B cell (primary cell): Measurements from ENCODE around the gene ZNF14. TPM values are rescaled to one million over a fixed set of nuclear protein-coding genes. Genes with fewer than 3 reads are reported as not detected.
"Not testable (repeated sequence)": the region's sequence is repeated elsewhere in the genome, so short reads cannot be mapped to it uniquely, and the experiment has no call there.

Experiments
- ATAC-seq: fragments of 200-7000 bp; cut with Tn5 transposase; one replicate; pipeline ENCODE4 v1.10.0; 2021; ENCODE audit warnings: low read depth, mild to moderate bottlenecking, moderate number of reproducible peaks, moderate library complexity
- CTCF ChIA-PET: fragments of 350-600 bp; sonication (Branson Sonifier 250); formaldehyde crosslinking; loops from one replicate; lab custom pipeline; 2021; ENCODE audit warnings: antibody characterized with exemption, inconsistent platforms; lab: Charles Lee
- POLR2A ChIA-PET: fragments of 350-600 bp; sonication (Branson Sonifier 250); formaldehyde crosslinking; loops from one replicate; lab custom pipeline; 2021; ENCODE audit warnings: antibody characterized with exemption; lab: Charles Lee
- DNase-seq: peaks from one replicate; pipeline ENCODE4 v3.0.0; 2013
- H2AFZ ChIP-seq: 2 replicates; pipeline ENCODE4 v1.6.1; 2012; ENCODE audit warnings: mild to moderate bottlenecking, low read depth, low read length; ENCODE audit not compliant: insufficient read depth, poor library complexity, severe bottlenecking
- H3K27ac ChIP-seq, 2 donors: 1 replicate in 1 of 2; 2 replicates in 1 of 2; pipeline ENCODE4 v1.5.1; 2012 to 2013; ENCODE audit warnings: low read length in 2 of 2, mild to moderate bottlenecking in 2 of 2, moderate library complexity in 1 of 2
- H3K27me3 ChIP-seq, 4 experiments: fragments of 200-600 bp in 1 of 4; sonication (generic) in 1 of 4; replicated peaks in 1 of 4; 1 replicate in 2 of 4; 2 replicates in 2 of 4; pipeline versions ENCODE4 v1.6.1 to v1.7.0; 2013 to 2016; ENCODE audit warnings: low read length in 3 of 4, mild to moderate bottlenecking in 2 of 4, mixed read lengths in 1 of 4, moderate library complexity in 1 of 4; ENCODE audit not compliant: insufficient read depth in 4 of 4, control insufficient read depth in 3 of 4; ENCODE audit errors: control extremely low read depth in 1 of 4
- H3K36me3 ChIP-seq, 2 experiments: replicated peaks in 1 of 2; 1 replicate in 1 of 2; 2 replicates in 1 of 2; pipeline versions ENCODE4 v1.6.1 to v1.7.1; 2013; ENCODE audit warnings: low read length in 1 of 2; ENCODE audit not compliant: insufficient read depth in 2 of 2, control insufficient read depth in 1 of 2; ENCODE audit errors: control extremely low read depth in 1 of 2, extremely low read depth in 1 of 2
- H3K4me1 ChIP-seq, 2 donors: fragments of 200-600 bp in 1 of 2; sonication (generic) in 1 of 2; 1 replicate in 1 of 2; 2 replicates in 1 of 2; pipeline versions ENCODE4 v1.5.1 to v1.6.1; 2013 to 2017; ENCODE audit warnings: low read length in 2 of 2; ENCODE audit not compliant: control insufficient read depth in 2 of 2, insufficient read depth in 2 of 2
- H3K4me2 ChIP-seq: replicated peaks from 2 replicates; pipeline ENCODE3; 2012; ENCODE audit warnings: mild to moderate bottlenecking, low read depth, low read length; ENCODE audit not compliant: poor library complexity, severe bottlenecking
- H3K4me3 ChIP-seq, 5 experiments: fragments of 200-600 bp in 1 of 5; sonication (generic) in 1 of 5; 1 replicate in 3 of 5; 2 replicates in 2 of 5; pipeline versions ENCODE4 v1.5.1 to v1.7.0; 2011 to 2016; ENCODE audit warnings: low read length in 4 of 5, mild to moderate bottlenecking in 4 of 5, low read depth in 2 of 5, control low read depth in 1 of 5, moderate library complexity in 1 of 5; ENCODE audit not compliant: insufficient read depth in 1 of 5; ENCODE audit errors: control extremely low read depth in 1 of 5, extremely low read depth in 1 of 5
- H3K79me2 ChIP-seq: fragments of 200-600 bp; sonication (generic); one replicate; pipeline ENCODE4 v1.6.0; 2016; ENCODE audit warnings: low read length; ENCODE audit not compliant: control insufficient read depth, insufficient read depth
- H3K9ac ChIP-seq: fragments of 200-600 bp; sonication (generic); 2 replicates; pipeline ENCODE4 v1.6.1; 2017; ENCODE audit warnings: mild to moderate bottlenecking, low read length, moderate library complexity
- H3K9me3 ChIP-seq, 3 donors: one replicate each; pipeline versions ENCODE4 v1.6.1 to v1.7.1; 2013; ENCODE audit warnings: low read length in 2 of 3; ENCODE audit not compliant: control insufficient read depth in 2 of 3, insufficient read depth in 1 of 3; ENCODE audit errors: control extremely low read depth in 1 of 3
- H4K20me1 ChIP-seq: 2 replicates; pipeline ENCODE4 v1.6.0; 2012; ENCODE audit warnings: mild to moderate bottlenecking, low read length; ENCODE audit not compliant: insufficient read depth, control insufficient read depth, poor library complexity, severe bottlenecking
- H3K27ac Mint-ChIP-seq: one replicate; pipeline ENCODE4 v1.8.0; 2021; ENCODE audit warnings: mixed read lengths
- H3K27me3 Mint-ChIP-seq: one replicate; pipeline ENCODE4 v1.8.0; 2021; ENCODE audit warnings: mixed read lengths
- H3K4me1 Mint-ChIP-seq: one replicate; pipeline ENCODE4 v1.8.0; 2021; ENCODE audit warnings: mixed read lengths
- H3K4me3 Mint-ChIP-seq: one replicate; pipeline ENCODE4 v1.8.0; 2021; ENCODE audit warnings: mixed read lengths
- H3K9me3 Mint-ChIP-seq: one replicate; pipeline ENCODE4 v1.8.0; 2022; ENCODE audit warnings: mixed read lengths; ENCODE audit not compliant: insufficient read depth
- CTCF ChIP-seq: fragments of 200-600 bp; IDR thresholded peaks from one replicate; pipeline ENCODE4 v1.8.0; 2022; ENCODE audit warnings: antibody characterized with exemption, mild to moderate bottlenecking
- EZH2 ChIP-seq: IDR thresholded peaks from 2 replicates; pipeline ENCODE4 v1.6.1; 2012; ENCODE audit warnings: borderline replicate concordance, low read depth, mild to moderate bottlenecking, moderate library complexity, low read length; ENCODE audit not compliant: insufficient read depth, poor library complexity, severe bottlenecking
- WGBS: methylation state at CpG from one replicate; pipeline ENCODE4 v1.1.5; 2013; ENCODE audit warnings: missing lambda C conversion rate; ENCODE audit not compliant: insufficient coverage; 5-methylcytosine and 5-hydroxymethylcytosine counted together
- intact Hi-C: fragments of 100-400 bp; cut with micrococcal nuclease; formaldehyde crosslinking; loops from one replicate; pipeline ENCODE4 v1.10.0; 2022
- polyA plus RNA-seq: library from polyadenylated mRNA; depleted of rRNA; stranded (reverse); fragments of >200 nt; gene quantifications from 2 replicates; pipeline ENCODE4 v1.2.3, GENCODE V29; 2012
- total RNA-seq, 2 donors: library from RNA; stranded (reverse); fragments of 120-200 nt in 1 of 2; gene quantifications; 1 replicate in 1 of 2; 2 replicates in 1 of 2; pipeline versions ENCODE4 v1.2.3 to v1.2.4, GENCODE V29; 2013 to 2022

Gene ZNF14
- total and polyA plus RNA-seq, 2 donors (not counting 1 experiment from before 2014, with no cell fraction given), result 3.4 to 21.0 TPM

GRCh38 chr19:19691683-19692082 lies 41.2 kb downstream of the ZNF14 start:
- POLR2A ChIA-PET, result no interaction called here

DNA sequence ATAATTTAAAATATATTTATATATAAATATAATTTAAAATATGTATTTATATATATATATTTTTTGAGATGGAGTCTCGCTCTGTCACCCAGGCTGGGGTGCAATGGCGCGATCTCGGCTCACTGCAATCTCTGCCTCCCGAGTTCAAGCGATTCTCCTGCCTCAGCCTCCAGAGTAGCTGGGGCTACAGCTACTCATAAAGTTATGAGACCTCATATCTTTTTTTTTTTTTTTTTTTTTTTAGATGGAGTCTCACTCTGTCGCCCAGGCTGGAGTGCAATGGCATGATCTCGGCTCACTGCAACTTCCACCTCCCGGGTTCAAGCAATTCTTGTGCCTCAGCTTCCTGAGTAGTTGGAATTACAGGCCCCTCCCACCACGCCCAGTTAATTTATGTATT lies 43.9 kb downstream of the ZNF14 start:
- intact Hi-C loops, H3K27me3 Mint-ChIP-seq, H3K27ac ChIP-seq, H3K9ac ChIP-seq, POLR2A ChIA-PET, H3K4me3 ChIP-seq, H3K79me2 ChIP-seq, H3K27ac Mint-ChIP-seq, H3K4me2 ChIP-seq, CTCF ChIA-PET, H3K27me3 ChIP-seq, H3K36me3 ChIP-seq, DNase-seq, H3K4me1 ChIP-seq, ATAC-seq, H3K9me3 Mint-ChIP-seq, H3K4me1 Mint-ChIP-seq, H2AFZ ChIP-seq, H3K4me3 Mint-ChIP-seq, H4K20me1 ChIP-seq: not testable (repeated sequence)
- H3K9me3 ChIP-seq, result peaks cover 0 to 34% (median 1%) of the 10 kb centered on the region in 3 donors
- 100% methylated on average over 2 of the region's 10 CpGs for WGBS

More at GRCh38 chr19:19691683-19692082, 41.2 kb downstream of the ZNF14 start:
- CTCF ChIA-PET, result no interaction called here
- WGBS, result 96% methylated on average over 6 of the region's 10 CpGs
- peaks cover 0 to 15% (median 0%) of the 10 kb centered on the region in 3 donors for H3K9me3 ChIP-seq
- H3K27me3 Mint-ChIP-seq, result no peaks in the 10 kb centered on the region
- H3K36me3 ChIP-seq, result no peaks in the 10 kb centered on the region
- no peak overlapping the region for H3K9ac ChIP-seq
- H3K4me1 ChIP-seq, result no peaks in the 10 kb centered on the region
- H3K4me1 Mint-ChIP-seq, result no peaks in the 10 kb centered on the region
- no peak overlapping the region for H2AFZ ChIP-seq
- no peak for DNase-seq
- no peak for ATAC-seq
- no peak overlapping the region for H3K27ac Mint-ChIP-seq
- no peak overlapping the region for H3K4me3 Mint-ChIP-seq
- TF ChIP-seq CTCF, result no peak
- TF ChIP-seq EZH2, result no peak
- no peak overlapping the region for H3K4me3 ChIP-seq
- H3K4me2 ChIP-seq, result no peak overlapping the region
- peaks cover 2% of the 10 kb centered on the region for H3K9me3 Mint-ChIP-seq
- intact Hi-C loops, result no loop called here
- H3K27me3 ChIP-seq, result no peaks in the 10 kb centered on the region
- H4K20me1 ChIP-seq, result no peaks in the 10 kb centered on the region
- H3K79me2 ChIP-seq, result no peaks in the 10 kb centered on the region
- no peak overlapping the region for H3K27ac ChIP-seq
